ENCODE measurements around the gene FABP6. TPM values are rescaled to one million over a fixed set of nuclear protein-coding genes. Genes with fewer than 3 reads are reported as not detected.

Gene FABP6
- total RNA-seq, 1 experiment from 2014 or later, result 2.9 TPM

- H3K4me1 Mint-ChIP-seq, result peaks cover 24% of the 10 kb centered on the region
- peaks cover 18% of the 10 kb centered on the region for H3K36me3 Mint-ChIP-seq
- no peak overlapping the region for H3K4me3 Mint-ChIP-seq
- ChIA-PET POLR2A (interaction anchor here (1.2 kb wide), 1 partner anchor 22 kb away, joined by 3 read pairs; no protein-coding TSS in a partner anchor), CTCF (interaction anchor here (0.6 kb wide), 1 partner anchor 26 kb away, joined by 3 read pairs; no protein-coding TSS in a partner anchor)
- no peak overlapping the region for H3K27ac Mint-ChIP-seq
- peaks cover 13% of the 10 kb centered on the region; the same call in 1 of the 2 replicates for H3K27me3 Mint-ChIP-seq (ENCODE audit: low read depth)
- peaks cover 19% of the 10 kb centered on the region for H3K9me3 Mint-ChIP-seq
- TF ChIP-seq ZNF532 (CRISPR knock-in tag; IDR thresholded peaks at IDR 0.05; ENCODE audit: borderline replicate concordance) (no peak), GRHL2 (CRISPR knock-in tag; IDR thresholded peaks at IDR 0.05; ENCODE audit: insufficient replicate concordance, severe bottlenecking) (no peak), HMGXB4 (CRISPR knock-in tag; IDR thresholded peaks at IDR 0.05) (no peak), MAX (CRISPR knock-in tag; IDR thresholded peaks at IDR 0.05) (no peak), ZNF138 (CRISPR knock-in tag; conservative IDR thresholded peaks at IDR 0.05) (no peak), RORB (CRISPR knock-in tag; IDR thresholded peaks at IDR 0.05) (no peak), KAT7 (CRISPR knock-in tag; IDR thresholded peaks at IDR 0.05; ENCODE audit: borderline replicate concordance) (no peak), E2F5 (CRISPR knock-in tag; IDR thresholded peaks at IDR 0.05) (no peak), ZNF232 (CRISPR knock-in tag; IDR thresholded peaks at IDR 0.05) (no peak), HMGA2 (CRISPR knock-in tag; IDR thresholded peaks at IDR 0.05) (no peak), ESRRA (CRISPR knock-in tag; IDR thresholded peaks at IDR 0.05; ENCODE audit: borderline replicate concordance) (no peak), FOXK1 (CRISPR knock-in tag; IDR thresholded peaks at IDR 0.05) (no peak)
- no peak for DNase-seq (ENCODE audit: low spot score)
- ATAC-seq, result no peak
Measured at GRCh38 chr5:160183075-160183474, 46.2 kb upstream of the FABP6 start.

- TF ChIP-seq E2F5 (CRISPR knock-in tag; IDR thresholded peaks at IDR 0.05) (no peak), ZNF671 (CRISPR knock-in tag; IDR thresholded peaks at IDR 0.05) (no peak)
- ChIA-PET POLR2A (no interaction called here), CTCF (no interaction called here)
- Mint-ChIP-seq H3K9me3 (peaks cover 19% of the 10 kb centered on the region), H3K36me3 (peaks cover 18% of the 10 kb centered on the region), H3K27ac (0 out of 2 replicates have a peak overlapping the region, but pooled peaks have one; percentile 93), H3K4me3 (no peak overlapping the region), H3K27me3 (ENCODE audit: low read depth) (peaks cover 13% of the 10 kb centered on the region; the same call in 1 of the 2 replicates), H3K4me1 (peaks cover 29% of the 10 kb centered on the region)
- DNase-seq (ENCODE audit: low spot score), result no peak
- no peak for ATAC-seq
Measured at GRCh38 chr5:160185626-160186360, 43.5 kb upstream of the FABP6 start.
